Central memory CD4-positive, alpha-beta T cell (primary cell): ENCODE results near the gene HOXA9.

Source experiments
- DNase-seq: peaks from one replicate; pipeline ENCODE4 v3.0.0; 2022

Gene HOXA9

DNA sequence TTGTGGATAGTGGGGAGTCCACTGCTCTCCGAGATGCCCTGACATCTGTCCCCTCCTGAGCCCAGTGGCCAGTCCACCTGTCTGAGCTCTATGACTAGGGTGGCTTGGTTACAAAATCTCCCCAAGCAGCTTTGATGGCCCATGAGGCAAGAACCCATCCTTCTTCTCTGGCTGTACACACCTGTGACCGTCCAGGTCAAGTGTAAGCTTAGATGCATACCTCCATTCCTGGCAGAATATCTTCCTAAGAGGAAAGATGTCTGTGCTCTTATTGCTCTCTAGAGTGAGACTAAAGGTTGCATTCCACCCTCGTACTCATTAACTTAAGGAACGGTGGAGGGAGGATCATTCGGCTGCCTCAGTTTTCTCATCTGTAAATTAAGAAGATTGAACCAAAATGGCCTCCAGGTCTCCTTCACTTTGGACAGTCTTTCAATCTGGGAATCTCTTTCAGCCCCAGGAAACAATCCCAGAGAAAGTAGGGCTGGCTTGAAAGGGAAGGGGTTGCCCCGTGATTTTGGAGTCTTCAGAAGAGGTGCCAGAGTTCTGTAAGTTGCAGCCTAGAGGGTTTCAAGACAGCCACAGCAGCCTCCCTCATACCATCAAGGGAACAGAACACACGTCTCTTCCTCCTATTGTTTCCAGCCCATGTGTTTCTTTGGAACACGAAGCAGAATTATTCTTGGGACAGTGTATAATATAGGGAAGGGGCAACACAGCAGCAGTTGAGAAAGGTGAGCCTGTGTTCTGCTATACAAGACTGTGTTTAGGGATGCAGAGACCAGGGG is 40.2 kb downstream of the HOXA9 start:
- DNase-seq = no peak

DNA sequence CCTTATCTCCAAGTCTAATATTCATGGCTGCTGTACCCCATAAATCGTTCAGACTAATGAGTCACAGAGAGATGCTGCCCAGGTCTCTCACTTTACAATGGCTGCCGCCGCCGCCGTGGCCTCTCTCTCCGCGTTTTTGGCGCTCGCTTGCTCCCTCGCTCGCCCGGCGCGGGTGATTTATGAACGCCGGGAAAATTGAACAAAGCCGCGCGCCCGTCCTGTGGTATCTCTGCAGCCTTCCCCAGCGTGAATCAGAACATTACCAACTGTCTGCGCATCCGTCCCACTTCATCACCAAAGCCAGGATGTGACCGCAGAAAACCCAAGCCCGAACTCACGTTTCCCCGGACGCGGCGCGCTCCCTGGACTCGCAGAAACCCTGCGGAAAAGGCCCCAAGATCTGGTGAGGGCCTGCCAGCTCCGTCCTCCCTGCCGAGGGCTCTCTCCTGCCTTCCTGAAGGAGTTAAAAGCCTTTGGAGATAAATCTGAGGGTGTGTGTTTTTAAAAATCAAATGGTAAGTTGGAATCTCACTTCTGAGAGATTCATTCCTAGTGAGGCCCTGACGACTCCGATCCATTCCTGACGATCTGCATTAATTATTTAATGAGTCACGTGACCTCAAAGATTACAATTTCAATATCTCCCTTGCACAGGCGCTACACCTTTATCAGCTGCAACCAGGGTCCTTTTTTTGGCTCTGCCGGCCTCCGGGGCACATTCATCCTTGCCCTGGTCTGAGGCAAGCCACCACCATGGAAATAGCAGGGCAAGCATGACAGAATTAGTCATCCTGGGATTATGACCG is 41.0 kb downstream of the HOXA9 start:
- DNase-seq = no peak

DNA sequence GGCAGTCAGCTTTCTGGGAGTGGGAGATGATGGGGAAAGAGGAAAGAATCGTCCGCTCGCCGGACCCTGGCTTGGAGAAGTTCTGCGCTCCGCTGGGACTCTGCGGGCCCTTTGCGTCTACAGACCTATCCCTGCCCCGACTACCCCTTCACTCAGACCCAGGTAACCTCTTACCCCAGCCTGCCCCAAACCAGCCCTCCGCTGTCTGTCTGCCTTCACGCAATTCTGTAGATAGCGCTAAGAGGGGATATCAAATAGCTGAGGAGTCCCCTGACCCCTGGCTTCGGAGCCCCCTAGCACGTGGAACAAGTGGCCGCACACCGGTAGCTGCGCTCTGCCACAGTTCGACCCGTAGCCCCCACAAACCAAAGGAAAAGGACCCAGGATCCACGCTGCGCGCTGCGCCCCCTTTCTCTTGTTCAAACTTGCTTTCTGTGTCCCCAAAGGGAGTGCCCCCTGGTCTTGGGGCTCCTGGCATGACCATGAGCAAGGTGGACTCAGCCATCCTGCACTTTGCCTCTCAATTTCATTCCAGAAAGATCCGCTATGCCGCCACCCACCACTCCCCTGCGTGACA is 41.8 kb downstream of the HOXA9 start:
- no peak for DNase-seq

DNA sequence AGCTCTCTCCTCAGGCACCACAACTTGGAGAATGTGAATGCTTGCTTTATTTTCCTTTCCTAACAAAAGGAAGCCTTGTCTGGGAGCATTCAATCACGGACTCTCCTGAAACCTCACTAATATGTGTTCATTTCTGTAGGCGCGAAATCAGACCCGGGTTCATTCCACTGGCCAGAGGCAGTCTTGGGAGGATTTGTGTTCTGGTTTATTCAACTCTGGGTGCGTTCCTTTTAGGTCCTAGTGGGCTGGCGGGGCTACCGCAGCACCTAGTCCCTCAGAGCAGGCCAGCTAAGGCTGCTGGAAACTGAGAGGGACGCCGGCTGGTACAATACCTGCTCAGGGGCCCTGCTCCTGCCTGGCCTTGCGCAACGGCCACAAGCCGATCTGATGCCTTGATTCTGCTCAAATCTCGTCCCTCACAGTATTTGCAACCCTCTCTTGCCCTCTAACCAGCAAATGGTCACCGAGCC is 42.3 kb downstream of the HOXA9 start:
- DNase-seq = no peak

GRCh38 chr7:27122077-27122910 is 43.0 kb downstream of the HOXA9 start:
- no peak for DNase-seq

GRCh38 chr7:27121684-27122076 is 43.7 kb downstream of the HOXA9 start:
- DNase-seq = no peak

- DNase-seq = no peak
These were observed 45.9 kb downstream of the HOXA9 start for GRCh38 chr7:27119412-27119911.

DNA sequence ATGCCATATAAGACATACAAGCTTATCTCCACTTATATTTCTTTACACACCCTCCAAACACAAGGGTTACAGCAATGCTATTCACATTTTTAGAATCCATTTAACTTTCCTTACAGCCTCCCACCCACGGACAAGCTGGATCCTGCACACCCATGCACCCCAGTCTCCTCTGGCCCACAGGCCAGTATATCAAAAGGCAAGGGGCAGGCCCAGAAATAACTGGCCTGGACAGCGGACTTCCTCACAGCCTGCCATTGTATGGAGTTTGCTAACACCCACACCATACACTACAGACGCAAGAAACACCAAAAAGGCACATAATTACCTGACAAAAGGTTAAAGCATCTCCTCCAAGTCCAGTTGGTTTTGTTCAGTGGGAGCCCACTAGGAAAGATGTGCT is 46.8 kb downstream of the HOXA9 start:
- DNase-seq = no peak

DNA sequence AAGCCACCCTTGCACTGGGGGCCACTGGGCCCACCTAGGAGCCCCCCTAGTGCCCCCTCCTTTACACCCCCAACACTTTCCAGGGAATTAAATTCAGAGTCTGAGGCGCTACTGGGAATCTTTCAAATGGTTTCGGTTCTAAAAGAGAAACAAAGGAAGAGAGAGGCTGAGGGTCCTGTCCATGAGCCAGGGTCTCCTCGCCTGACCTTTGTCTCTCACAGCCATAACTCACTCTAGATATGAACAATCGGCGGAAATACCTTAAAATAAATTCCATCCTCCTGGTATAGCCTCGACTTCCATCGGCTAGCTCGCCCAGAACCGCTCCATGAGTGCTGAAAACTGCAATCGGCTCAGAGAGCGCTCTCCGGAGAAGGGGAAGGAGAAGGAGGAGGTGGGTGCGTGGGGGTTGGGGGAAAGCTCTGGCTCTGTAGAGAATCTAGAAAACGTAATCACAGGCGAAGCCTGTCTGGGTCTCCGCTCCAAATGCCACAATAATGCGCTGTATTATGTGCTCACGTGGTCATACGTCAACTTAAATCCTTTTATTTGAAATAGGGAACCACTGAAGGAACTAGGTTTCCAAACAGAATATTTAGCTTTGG is 47.3 kb downstream of the HOXA9 start:
- no peak for DNase-seq

DNA sequence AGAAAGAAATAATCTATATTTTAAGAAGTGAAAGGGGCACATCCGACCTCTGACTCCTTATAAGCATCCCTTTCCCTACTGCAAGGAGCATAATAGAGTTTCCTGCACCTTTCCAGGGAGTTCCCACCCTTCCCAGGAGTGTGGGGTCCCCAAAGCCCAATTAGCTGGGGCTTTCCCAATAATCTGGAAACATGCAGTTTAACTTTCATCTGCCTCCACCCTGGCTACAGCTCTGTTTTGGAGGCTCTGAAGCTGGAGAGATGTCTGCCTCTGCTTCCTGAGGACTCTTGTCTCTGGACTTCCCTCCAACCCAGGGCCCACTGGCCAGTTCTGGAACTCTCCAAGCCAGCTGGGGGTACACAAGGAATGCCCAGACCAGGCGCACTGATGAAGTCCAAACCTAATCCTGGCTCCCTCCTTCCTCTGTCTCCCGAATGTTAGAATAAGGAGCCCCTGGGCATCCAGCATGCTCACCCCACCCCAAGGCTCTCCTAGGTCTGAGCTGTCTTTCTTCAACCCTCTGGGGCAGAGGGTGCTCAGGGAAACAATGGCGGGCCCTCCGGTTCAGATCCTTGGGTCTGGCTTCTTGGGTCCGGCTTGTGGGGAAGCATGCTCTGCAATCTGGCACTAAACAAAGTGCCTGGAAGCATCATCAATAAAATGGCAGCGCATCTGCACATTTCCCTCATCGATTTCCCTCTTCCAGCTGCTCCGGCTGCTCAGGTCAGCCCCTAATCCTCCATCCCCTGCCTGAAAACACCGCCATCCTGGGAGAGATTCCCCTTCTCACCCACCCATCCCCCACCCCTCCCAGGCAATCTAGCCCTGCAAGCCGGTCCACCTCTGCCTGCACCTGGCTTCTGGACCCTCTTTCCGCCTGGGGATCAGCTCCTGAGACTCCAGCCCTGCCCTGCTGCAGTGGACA is 48.1 kb downstream of the HOXA9 start:
- no peak for DNase-seq

- no peak for DNase-seq
These were observed 49.0 kb downstream of the HOXA9 start for GRCh38 chr7:27116031-27116961.

DNA sequence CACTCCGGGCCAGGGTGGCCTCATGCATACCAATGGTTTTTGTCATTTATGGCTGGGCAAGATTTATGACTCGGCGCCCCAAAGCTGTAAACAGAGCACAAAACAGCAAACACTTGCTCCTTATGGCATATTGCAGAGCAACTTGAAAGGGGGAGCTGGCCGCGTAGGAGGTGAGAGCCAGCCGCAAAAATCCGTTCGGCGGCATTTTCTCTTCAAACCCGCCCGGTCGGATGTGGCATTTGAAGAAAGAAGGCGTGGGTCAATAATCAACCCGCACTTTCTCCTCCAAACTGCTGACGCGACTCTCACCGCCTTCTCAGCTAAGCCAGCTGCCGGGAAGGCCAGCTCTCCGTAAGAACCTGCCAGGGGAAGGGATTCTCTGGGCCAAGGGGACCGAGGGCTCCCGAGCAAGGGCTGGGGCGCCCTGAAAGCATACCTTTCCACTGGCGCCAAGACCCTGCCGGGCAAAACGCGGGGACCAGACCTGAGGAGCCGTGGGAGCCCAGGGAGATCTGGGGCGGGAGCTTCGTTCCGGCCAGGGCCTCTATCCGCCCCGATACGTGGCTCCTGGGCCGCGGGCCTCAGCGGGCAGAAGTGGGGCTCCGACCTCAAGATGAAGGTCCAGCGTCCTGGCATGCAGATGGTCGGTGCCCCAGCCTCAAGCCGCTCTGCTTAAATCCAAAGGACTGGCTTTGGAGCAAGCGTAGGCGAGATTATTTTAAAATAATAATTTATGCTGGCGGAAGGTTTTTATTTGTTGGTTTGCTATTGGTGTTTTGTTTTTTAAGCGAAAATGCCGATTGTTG is 49.9 kb downstream of the HOXA9 start:
- DNase-seq = no peak

DNA sequence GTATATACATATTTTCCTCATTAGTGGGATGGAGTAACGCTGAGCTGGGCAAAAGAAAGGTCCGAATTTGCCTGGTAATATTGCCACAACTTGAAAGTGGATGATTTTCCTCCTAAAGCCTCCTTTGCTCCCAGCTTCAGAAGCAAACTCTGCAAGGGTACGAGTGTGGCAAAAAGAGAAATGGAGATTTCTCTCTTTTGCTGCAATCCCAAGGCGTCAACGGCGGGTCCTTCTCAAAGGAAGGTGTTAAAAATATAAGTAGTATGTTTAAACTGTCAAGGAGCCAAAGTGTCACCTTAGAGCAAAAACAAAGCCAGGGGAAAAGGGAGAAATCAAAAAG is 50.5 kb downstream of the HOXA9 start:
- no peak for DNase-seq

GRCh38 chr7:27113991-27114769 is 51.2 kb downstream of the HOXA9 start:
- no peak for DNase-seq

- no peak for DNase-seq
These were observed 52.1 kb downstream of the HOXA9 start for GRCh38 chr7:27112955-27113949.
